Cortex of kidney (tissue), 1 donor: ENCODE data around the gene LAMA2.

Experiments
- DNase-seq: peaks from one replicate; lab custom pipeline; 2025; lab: John Stamatoyannopoulos, UW

LAMA2 gene

DNA sequence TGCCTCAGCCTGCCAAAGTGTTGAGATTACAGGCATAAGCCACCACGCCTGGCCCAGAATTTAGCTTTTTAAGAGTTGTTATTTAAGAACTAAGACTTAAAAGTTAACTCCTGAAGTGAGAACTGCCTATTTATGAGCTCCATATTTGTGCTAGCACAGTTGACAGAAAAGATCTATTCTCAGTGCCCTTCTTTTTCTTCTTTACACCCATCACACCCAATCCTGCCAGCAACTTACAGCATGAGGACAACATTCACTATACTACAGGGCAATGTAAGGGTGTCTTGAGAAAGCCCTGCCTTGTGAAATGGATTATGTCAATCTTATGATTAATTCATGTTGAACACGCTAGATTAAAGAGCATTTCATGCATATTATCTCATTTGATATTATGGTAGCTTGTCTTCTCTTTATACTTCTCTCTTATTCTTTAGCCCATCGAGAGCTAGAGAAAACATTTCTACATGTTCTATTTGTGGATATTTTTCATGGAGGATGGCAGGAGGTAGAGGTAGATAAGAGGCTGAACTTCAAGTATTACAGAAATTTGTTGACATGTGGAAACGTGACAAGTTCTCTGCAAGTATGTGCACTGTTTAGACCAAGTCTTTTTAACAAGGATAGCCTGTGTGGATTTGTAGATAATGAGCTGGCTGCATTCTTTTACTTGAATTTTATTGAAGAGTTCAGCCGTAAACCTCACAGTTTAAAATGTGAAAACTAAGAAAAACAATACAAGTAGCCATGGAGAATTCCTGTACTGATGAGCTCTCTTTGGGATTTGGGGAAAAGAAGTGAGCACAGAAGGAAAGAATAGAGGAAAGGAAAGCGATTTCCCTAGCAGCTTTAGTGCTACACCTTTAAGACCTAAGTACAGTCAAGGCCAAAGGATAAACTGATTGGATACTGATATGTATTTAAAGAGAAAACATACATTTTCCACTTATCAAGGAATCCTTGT, 614.8 kb downstream of the LAMA2 start:
- DNase-seq = no peak

DNA sequence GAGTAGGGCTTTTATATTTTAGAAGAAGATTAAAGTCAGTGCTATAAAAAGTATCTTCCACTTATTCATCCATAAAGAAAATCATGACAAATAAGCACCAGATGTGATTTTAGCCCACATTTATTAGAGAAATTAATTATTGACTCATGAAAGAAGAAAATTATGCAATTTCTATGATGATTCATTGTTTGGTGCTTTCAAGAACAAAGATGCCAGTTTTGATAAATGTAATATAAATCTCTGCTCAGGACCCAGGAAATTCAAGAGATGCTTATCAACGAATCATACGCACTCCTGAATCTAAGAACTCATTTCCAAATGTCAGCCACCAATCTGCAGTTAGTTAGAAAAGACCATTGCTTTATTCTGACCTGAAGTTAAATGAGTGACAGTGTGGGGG, 615.6 kb downstream of the LAMA2 start:
- no peak for DNase-seq

DNA sequence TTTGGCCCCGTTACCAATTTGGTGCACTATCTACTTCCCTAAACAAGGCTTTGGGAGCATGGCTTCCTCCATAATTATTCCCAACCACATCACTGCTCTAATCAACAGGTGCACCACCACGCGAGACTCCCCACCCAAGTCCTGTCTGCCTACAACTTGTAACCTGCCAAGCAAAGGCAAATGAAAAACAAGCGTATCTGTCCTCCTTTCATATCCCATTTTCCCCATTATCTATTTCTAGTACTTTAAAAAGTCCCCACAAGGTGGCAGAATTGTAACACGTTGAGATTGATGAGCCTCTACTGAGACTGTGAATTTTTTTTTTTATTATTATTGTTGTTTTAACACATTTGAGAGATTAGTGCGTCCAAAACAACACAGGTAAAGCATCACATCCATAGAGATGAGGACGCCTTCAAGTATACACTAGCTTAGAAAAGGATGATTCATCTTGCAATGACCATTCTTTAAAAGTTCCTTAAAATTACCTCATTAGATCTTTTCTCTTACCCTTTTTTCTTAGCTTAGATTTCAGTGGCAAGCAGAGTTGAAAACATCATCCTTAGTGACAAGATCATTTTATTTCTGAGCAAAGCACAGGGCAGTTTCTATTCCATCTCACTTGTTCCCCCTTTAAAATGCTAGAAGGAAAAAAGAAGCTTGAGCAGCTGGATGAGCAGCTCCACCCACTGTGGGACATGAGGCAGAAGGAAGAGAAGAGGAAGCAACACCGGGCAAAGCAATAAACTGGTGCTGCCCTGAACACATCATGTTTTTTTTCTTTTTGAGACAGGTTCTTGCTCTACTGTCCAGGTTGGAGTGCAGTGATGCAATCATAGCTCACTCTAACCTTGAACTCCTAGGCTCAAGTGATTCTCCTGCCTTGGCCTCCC, 616.3 kb downstream of the LAMA2 start:
- DNase-seq = no peak

DNA sequence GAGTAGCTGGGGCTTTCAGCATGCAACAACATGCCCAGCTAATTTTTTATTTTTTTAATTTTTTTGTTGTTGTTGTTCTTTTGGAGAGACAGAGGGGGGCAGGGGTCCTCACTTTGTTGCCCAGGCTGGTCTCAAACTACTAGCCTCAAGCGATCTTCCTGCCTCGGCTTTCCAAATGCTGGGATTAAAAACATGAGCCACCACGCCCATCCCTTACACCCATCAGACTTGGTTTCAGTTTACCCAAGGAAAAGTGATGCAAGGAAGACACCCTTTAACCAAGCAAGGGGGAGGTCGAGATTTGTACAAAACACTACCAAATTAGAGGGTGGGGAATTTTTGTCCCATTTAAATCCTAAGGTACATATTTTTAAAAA, 616.9 kb downstream of the LAMA2 start:
- DNase-seq = no peak

DNA sequence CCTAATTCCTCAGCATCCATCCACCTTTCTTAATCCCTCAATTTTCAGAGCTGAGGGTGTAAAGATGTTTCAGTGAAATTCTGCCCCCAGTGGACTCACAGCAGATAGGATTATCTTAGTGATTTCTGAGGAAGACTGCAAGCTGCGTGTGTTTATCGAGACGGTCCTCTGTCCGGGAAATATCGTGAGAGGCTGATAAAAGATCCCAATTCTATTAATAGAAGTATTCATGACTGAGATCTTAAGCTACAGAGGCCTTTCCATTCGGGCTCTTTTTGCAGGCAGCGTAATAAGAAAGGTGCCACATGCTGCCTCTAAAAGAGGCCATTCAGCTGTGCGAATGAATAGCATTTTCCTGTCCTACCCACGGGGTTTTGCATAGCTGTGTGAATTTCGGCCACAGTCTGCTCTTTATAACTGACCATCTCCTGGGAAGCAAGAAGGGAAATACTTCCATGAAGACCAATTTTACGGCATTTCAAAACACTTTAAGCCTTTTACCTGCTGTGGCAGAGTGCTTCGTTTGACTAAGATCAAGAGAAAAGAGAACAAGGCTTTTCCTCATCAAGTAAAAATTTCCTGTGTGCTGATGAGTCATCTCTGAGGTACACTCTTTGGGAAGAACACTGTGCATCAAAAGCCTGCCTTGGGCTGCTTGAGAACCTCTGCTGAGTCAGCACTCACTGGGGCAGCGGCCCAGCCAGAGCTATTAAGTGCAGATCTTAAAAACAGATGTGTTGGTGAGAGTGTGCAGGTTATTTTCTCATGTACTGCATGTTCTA, 618.2 kb downstream of the LAMA2 start:
- DNase-seq = no peak

DNA sequence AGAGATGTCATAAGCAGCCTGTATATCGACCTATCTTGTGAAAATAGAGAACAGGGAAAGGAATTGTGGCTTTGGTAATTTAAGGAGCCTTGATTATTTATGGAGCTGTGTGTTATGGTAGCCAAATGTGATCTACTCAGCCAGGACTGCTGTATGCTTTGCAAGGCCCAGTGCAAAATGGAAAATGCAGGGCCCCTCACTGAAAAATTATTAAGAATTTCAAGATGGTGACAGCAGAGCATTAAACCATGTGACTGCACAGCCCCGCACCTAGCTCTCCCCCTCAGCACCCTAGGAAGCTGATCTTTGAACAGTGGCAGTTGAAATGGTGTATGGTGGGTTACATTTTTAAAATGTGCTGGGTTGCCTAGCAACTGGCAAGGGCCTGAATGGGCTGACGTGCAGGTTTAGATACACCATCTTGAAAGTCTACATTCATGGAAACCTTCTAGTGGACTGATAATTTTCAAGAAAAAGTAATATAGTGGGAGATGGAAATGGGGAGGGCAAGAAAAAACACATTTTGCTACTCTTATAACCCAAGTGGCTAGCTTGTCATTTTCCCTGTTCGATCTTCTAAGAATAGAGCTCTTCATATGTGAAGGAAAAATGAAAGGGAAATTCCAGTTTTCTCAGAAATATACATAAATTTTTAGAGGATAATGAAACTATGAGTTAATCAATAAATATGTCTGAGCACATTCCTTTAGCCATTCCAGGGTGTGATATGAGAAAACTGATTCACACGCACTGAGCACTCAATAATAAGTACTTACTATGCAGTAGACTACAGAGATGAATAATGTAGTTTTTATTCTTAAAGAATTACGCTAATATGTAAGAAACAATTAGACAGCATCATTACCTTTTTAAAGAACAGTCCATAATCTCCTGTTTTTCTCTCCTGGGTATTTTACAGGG, 619.1 kb downstream of the LAMA2 start:
- no peak for DNase-seq

DNA sequence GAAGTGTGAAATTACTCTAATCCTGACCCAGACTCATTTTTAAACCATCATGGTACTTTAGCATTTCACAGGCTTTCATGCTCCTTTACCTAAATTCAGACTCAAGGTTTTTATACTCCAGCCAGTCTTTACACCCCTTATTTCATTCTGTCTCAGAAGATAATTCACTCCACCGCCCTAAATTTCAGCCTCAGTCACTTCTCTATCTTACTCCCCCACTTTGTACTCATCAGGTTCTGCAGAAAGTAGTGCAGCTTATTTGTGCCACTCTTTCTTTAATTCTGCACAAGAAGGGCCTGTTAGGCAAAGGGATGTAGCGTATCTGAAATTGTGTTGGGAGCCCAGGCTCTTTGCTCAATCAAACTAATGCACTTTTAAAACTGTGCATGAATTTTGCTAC, 621.5 kb downstream of the LAMA2 start:
- DNase-seq = no peak

DNA sequence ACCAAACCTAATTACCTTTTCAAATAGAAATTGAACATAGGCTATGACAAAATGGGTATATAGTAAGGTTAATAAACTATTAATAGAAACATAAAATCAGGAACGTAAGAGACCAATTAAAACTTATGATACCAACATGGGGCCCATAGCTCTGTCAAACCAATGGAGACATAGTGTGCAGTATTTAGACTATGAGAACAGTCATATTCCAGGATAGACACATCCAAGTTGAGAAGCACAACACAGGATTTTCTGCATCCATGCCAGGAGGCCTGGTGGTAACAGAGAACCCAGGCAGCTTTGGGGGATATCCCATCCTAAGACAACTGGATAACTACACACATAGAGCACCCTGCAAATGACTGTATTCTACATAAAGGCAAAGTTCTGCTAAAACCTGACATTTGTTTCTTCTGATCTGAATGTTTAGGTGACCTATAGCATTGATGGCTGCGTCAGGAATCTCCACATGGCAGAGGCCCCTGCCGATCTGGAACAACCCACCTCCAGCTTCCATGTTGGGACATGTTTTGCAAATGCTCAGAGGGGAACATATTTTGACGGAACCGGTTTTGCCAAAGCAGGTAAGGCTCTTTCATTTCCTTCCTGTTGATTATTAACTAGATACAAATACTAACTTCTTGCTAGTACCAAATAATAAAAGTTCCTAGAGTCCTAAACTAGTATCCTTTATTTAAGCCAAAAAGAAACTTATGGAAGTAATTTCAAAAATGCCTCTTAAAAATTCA, 624.3 kb downstream of the LAMA2 start:
- no peak for DNase-seq

DNA sequence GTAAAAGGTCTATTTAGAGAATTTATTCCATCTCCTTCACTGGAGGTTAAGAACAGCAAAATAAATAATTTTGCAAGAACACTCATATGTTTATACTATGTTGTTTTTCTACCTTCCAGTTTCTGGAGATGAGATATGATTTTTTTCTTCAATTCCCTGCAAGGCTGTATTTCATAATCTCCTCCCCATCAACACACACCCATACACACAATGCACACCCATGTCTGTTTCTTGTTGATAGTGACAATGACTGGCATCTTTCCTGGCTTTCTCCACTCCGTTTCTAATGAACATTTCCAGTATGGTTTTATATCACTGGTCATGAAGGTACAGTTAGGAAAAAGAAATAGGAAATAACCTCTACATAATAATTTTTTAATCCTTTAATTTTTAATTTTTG, 624.9 kb downstream of the LAMA2 start:
- DNase-seq = no peak

DNA sequence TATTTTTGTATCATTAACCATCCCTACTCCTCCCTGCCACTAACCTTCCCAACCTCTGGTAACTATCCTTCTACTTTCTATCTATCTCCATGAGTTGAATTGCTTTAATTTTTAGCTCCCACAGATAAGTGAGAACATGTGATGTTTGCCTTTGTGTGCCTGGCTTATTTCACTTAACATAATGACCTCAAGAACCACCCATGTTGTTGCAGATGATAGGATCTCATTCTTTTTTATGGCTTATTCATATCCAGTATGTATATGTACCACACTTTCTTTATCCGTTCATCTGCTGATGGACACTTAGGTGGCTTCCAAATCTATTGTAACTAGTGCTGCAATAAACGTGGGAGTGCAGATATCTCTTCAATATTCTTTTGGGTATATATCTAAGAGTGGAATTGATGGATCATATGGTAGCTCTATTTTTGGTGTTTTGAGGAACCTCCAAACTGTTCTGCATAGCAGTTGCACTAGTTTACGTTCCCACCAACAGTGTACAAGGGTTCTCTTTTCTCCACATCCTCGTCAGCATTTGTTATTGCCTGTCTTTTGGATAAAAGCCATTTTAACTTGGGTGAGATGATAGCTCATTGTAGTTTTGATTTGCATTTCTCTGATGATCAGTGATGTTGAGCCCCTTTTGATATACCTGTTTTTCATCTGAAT, 625.7 kb downstream of the LAMA2 start:
- DNase-seq = no peak

DNA sequence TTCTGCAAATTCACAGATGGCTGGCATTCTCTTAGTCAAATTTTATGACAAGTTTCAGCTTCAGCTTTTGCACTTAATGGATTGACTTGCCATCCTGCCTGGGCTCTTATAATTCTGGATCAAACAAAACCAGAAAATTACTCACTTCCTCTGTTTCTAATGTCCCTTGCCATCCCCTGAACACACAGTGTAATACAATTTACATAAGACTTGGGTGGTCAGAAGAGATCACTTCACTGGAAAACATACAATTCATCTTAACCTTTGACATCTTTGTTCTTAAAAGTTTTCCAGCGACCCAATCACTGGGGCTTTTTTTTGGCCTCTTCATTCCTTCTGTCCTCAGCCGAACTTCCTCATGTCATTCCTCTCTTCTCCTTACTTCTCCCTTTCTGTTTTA, 628.0 kb downstream of the LAMA2 start:
- no peak for DNase-seq

DNA sequence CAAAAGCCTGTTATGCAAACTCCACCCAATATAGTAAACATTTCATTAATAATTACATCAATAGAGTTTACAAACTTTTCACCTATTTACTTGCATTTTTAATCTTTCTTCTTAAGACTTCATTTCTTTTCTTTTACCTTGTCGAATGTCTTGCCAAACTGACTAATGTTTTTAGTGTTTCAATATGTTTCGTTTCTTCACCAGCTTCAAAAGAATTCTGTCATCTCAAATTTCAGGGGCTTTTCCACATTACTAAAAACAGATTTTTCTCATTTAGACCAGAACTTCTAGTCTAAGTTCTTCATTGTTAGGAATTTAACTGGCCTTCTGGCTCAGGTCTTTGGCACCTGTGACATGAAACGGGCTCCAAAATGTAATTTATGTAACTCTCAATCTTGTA, 630.5 kb downstream of the LAMA2 start:
- no peak for DNase-seq

DNA sequence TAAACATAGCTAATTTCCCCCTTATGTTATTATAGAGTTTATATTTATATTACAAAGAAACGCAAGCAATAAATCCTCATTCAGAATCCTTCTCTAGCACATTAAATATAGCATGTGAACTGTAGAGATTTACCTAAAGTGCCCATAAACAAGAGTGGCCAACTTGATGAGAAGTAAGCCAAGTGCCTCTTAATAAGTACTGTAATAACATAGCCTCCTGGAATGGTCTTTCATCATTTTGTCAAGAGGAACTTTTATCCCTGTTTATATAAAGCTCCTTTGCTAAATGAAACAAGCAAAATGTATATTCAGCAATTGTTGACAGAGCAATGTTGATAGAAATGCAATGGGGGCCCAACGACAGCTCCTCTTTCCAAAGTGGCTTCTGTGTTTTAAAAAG, 632.1 kb downstream of the LAMA2 start:
- no peak for DNase-seq

DNA sequence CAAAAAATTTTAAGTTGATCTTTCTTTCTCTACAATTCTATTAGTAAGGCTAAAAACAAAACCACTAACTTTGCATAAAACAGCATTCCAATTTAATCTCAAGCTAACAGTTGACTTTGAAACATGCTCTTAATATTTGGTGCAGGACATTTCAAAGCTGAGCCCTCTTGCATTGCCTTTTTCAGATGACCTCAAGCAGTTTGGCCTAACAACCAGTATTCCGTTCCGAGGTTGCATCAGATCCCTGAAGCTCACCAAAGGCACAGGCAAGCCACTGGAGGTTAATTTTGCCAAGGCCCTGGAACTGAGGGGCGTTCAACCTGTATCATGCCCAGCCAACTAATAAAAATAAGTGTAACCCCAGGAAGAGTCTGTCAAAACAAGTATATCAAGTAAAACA, 633.1 kb downstream of the LAMA2 start:
- no peak for DNase-seq

DNA sequence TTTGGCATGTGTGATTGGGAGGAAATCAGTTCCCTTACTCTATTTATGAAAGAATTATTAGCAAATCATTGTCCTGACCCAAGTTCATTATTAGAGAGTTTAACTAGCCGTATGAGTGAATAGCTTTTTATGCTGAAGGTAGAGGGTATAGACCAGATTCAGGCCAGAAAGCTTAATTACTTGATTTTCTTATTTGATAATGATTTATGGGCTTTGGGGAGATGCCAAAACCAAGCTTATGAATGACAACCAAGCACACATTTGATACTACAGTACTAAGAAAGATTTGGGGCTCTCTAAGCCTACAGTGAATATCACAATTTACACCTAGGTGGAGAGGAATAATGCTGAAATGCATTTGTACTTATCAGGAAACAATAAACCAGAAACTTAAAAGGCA, 633.8 kb downstream of the LAMA2 start:
- DNase-seq = no peak

DNA sequence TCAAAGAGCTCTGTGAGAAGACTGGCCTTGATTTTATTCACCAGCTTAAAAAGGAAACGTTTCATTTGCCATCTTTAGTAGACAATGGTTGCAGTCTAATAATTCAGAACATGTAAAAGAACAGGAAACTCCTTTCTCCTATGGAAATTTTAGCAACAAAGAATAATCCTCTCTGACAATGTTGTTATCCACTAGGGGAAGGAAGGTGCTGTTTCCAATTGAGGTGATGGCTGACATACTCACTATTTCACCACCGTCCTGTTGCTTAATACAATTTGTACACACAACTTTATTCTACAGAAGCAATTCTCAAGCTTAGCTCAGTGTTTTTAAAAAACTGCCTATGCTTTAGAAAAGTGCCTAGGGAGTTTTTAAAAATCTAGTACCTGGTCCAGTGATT, 634.4 kb downstream of the LAMA2 start:
- no peak for DNase-seq

DNA sequence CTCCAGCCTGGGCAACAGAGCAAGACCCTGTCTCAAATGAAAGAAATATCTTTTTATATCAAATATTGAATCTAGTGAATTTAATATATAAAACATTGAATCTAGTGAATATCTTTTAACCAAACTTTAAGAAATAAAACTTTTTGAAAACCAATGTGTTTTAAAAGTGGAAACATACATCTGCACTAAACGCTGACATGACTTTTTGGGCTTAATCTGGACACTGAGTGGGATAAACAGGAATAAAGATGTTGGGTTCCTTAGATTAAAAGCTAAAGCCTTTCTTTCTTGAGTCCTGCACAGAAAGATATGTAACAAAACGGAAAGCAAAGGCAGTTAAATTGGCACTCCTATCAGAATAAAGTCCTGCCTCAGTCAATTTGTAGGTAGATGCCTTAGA, 636.8 kb downstream of the LAMA2 start:
- no peak for DNase-seq

DNA sequence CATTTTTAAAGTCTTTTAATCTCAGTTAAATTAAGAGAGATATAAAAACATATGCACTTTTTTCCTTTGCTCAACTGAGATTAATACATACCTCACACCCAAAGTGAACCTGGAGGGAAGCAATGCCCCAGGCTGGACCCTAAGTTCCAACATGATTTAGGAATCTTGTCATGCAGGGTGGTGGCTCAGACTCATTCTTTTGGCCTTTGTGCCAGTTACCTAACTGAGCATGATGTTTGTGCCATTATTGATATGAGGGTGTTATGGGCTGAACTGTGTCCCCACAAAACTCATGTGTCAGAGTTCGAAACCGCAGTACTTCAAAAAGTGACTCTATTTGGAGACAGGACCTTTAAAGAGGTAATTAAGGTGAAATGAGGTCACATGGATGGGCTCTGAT, 639.0 kb downstream of the LAMA2 start:
- no peak for DNase-seq

DNA sequence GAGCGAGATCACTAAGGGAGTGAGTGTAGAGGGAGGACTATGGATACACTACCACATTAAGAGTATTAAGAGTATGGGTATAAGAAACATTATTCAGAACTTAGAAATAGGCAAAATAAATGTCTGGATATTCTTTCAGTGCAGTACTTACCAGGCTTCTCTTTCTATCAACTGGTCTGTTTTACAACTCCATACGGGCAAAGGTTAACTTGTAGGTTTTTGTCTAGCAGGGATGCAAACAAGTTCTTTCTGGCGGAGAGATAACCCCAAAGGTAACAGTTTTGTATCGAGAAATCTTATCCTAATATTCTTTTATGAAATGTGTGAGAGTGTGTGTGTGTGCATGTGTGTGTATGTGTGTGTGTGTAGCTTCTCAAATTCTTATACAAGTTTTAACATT, 640.9 kb downstream of the LAMA2 start:
- DNase-seq = no peak

DNA sequence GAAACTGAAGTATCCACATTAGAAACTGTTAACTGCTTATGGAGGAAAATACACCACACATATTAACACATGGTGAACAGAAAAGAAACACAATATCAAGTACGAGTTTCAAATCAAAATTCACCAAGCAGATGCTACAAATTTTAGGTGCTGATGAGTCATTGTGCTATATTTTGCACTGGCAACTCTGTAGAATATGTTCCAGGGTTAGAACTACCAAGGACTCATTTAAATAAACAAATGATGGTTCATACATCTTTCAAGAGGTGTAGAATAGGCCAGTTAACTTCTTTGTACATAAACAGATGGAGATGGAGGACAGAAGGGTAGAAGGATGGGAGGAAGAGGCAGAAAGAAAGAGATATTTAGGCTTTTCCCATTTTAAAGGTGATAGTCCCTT, 642.1 kb downstream of the LAMA2 start:
- DNase-seq = no peak
